HepG2 (cell line): ENCODE measurements around the gene TRERF1.

ENCODE experiments used
- GABPA ChIP-seq, 2 experiments: IDR thresholded peaks; 2 replicates each; pipeline ENCODE4 v1.6.1; 2011 to 2016; ENCODE audit warnings: low read depth in 2 of 2, low read length in 1 of 2, missing biosample characterization in 1 of 2, missing genetic modification characterization in 1 of 2
- IKZF1 ChIP-seq: fragments of 450-650 bp; IDR thresholded peaks from 2 replicates; pipeline ENCODE4 v1.7.1; 2016
- IRF2 ChIP-seq: IDR thresholded peaks from 2 replicates; pipeline ENCODE4 v1.6.1; 2018; ENCODE audit warnings: missing genetic modification reagents, missing compliant biosample characterization
- MXD4 ChIP-seq: IDR thresholded peaks from 2 replicates; pipeline ENCODE4 v1.6.1; 2016; ENCODE audit warnings: mild to moderate bottlenecking, missing biosample characterization, missing genetic modification reagents
- RAD51 ChIP-seq: fragments of 450-650 bp; IDR thresholded peaks from 2 replicates; pipeline ENCODE4 v1.6.1; 2016; ENCODE audit warnings: borderline replicate concordance
- ZNF792 ChIP-seq: IDR thresholded peaks from 2 replicates; pipeline ENCODE4 v1.6.1; 2016
- TF ChIP-seq, protein P1 (sequence below): IDR thresholded peaks from 2 replicates; pipeline ENCODE4 v1.6.1; 2016; ENCODE audit warnings: low read depth, missing genetic modification reagents, missing compliant biosample characterization
- TF ChIP-seq, protein P2 (sequence below): sonication (generic); formaldehyde crosslinking; IDR thresholded peaks from 2 replicates; pipeline ENCODE4 v1.5.0; 2020; ENCODE audit warnings: mild to moderate bottlenecking, missing genetic modification reagents, moderate library complexity
- TF ChIP-seq, protein P3 (sequence below): sonication (generic); formaldehyde crosslinking; IDR thresholded peaks from 2 replicates; pipeline ENCODE4; 2020; ENCODE audit warnings: missing genetic modification reagents, mild to moderate bottlenecking, borderline replicate concordance

DNA sequence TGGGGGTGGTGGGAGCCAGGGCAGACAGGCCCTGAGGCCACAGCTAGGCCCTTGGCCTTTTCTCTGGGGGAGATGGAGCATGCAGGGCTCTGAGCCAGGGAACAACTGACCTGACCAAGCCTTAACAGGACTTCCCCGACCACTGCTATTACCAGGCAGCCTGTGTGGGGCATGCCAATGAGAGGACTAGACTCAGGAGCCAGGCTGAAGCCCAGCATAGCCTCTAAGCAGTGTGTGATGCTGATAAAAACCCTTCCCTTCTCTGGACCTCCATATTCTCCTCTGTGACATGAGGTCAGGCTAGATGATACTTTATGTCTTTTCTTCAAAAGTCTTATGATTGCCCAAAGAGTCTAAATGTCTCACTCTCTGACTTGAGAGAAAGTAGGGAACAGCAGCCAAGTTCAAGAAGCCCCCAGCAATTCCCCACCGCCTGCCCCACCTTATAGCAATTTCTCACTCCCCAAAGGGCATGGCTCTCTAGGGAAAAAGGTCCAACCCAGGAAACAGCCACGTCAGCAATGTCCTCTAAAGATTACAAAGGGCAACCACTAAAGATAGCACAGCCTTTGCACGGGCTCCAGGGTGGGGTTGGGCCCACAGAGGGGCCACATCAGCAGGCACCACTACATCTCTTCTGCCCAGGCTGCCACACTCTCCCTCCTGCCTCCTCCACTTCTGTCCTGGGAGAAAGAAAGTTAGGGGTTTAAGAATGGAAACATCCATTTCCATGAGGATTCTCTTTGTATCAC lies 71.3 kb downstream of the TRERF1 start:
- TF ChIP-seq MXD4 (CRISPR knock-in tag), result no peak
- TF ChIP-seq RAD51, result no peak
- no peak for TF ChIP-seq GABPA (IDR thresholded peaks at IDR 0.05; ENCODE audit: low read depth, low read length)
- no peak for TF ChIP-seq GABPA (CRISPR knock-in tag; IDR thresholded peaks at IDR 0.05; ENCODE audit: low read depth)
- TF ChIP-seq, protein P1, sequence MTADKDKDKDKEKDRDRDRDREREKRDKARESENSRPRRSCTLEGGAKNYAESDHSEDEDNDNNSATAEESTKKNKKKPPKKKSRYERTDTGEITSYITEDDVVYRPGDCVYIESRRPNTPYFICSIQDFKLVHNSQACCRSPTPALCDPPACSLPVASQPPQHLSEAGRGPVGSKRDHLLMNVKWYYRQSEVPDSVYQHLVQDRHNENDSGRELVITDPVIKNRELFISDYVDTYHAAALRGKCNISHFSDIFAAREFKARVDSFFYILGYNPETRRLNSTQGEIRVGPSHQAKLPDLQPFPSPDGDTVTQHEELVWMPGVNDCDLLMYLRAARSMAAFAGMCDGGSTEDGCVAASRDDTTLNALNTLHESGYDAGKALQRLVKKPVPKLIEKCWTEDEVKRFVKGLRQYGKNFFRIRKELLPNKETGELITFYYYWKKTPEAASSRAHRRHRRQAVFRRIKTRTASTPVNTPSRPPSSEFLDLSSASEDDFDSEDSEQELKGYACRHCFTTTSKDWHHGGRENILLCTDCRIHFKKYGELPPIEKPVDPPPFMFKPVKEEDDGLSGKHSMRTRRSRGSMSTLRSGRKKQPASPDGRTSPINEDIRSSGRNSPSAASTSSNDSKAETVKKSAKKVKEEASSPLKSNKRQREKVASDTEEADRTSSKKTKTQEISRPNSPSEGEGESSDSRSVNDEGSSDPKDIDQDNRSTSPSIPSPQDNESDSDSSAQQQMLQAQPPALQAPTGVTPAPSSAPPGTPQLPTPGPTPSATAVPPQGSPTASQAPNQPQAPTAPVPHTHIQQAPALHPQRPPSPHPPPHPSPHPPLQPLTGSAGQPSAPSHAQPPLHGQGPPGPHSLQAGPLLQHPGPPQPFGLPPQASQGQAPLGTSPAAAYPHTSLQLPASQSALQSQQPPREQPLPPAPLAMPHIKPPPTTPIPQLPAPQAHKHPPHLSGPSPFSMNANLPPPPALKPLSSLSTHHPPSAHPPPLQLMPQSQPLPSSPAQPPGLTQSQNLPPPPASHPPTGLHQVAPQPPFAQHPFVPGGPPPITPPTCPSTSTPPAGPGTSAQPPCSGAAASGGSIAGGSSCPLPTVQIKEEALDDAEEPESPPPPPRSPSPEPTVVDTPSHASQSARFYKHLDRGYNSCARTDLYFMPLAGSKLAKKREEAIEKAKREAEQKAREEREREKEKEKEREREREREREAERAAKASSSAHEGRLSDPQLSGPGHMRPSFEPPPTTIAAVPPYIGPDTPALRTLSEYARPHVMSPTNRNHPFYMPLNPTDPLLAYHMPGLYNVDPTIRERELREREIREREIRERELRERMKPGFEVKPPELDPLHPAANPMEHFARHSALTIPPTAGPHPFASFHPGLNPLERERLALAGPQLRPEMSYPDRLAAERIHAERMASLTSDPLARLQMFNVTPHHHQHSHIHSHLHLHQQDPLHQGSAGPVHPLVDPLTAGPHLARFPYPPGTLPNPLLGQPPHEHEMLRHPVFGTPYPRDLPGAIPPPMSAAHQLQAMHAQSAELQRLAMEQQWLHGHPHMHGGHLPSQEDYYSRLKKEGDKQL, result no peak
- TF ChIP-seq IKZF1, result no peak
- no peak for TF ChIP-seq ZNF792
- TF ChIP-seq, protein P2, sequence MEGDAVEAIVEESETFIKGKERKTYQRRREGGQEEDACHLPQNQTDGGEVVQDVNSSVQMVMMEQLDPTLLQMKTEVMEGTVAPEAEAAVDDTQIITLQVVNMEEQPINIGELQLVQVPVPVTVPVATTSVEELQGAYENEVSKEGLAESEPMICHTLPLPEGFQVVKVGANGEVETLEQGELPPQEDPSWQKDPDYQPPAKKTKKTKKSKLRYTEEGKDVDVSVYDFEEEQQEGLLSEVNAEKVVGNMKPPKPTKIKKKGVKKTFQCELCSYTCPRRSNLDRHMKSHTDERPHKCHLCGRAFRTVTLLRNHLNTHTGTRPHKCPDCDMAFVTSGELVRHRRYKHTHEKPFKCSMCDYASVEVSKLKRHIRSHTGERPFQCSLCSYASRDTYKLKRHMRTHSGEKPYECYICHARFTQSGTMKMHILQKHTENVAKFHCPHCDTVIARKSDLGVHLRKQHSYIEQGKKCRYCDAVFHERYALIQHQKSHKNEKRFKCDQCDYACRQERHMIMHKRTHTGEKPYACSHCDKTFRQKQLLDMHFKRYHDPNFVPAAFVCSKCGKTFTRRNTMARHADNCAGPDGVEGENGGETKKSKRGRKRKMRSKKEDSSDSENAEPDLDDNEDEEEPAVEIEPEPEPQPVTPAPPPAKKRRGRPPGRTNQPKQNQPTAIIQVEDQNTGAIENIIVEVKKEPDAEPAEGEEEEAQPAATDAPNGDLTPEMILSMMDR (CRISPR knock-in tag), result no peak
- TF ChIP-seq, protein P3, sequence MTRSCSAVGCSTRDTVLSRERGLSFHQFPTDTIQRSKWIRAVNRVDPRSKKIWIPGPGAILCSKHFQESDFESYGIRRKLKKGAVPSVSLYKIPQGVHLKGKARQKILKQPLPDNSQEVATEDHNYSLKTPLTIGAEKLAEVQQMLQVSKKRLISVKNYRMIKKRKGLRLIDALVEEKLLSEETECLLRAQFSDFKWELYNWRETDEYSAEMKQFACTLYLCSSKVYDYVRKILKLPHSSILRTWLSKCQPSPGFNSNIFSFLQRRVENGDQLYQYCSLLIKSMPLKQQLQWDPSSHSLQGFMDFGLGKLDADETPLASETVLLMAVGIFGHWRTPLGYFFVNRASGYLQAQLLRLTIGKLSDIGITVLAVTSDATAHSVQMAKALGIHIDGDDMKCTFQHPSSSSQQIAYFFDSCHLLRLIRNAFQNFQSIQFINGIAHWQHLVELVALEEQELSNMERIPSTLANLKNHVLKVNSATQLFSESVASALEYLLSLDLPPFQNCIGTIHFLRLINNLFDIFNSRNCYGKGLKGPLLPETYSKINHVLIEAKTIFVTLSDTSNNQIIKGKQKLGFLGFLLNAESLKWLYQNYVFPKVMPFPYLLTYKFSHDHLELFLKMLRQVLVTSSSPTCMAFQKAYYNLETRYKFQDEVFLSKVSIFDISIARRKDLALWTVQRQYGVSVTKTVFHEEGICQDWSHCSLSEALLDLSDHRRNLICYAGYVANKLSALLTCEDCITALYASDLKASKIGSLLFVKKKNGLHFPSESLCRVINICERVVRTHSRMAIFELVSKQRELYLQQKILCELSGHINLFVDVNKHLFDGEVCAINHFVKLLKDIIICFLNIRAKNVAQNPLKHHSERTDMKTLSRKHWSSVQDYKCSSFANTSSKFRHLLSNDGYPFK (CRISPR knock-in tag), result no peak
- TF ChIP-seq IRF2 (CRISPR knock-in tag), result no peak
